PFSK-1 (cell line): ENCODE results near the gene CMPK1. TPM values are rescaled to one million over a fixed set of nuclear protein-coding genes. Genes with fewer than 3 reads are reported as not detected.

Source experiments
- FOXP2 ChIP-seq: optimal IDR thresholded peaks from 2 replicates; pipeline ENCODE3; 2011; ENCODE audit warnings: borderline replicate concordance, control low read depth, inconsistent platforms; ENCODE audit not compliant: insufficient read depth; ENCODE audit errors: extremely low read length, extremely low read depth
- POLR2AphosphoS5 ChIP-seq: IDR thresholded peaks from 2 replicates; pipeline ENCODE4 v1.6.1; 2012; ENCODE audit warnings: low read depth, mild to moderate bottlenecking, control low read depth, low read length, moderate library complexity
- REST ChIP-seq, 2 experiments: IDR thresholded peaks; 2 replicates each; pipeline versions ENCODE4 v1.6.1 to v1.8.0; 2011 to 2012; ENCODE audit warnings: low read depth in 2 of 2, low read length in 2 of 2, control low read depth in 1 of 2, inconsistent platforms in 1 of 2, mild to moderate bottlenecking in 1 of 2, moderate library complexity in 1 of 2; ENCODE audit not compliant: insufficient read depth in 1 of 2
- SIN3A ChIP-seq: IDR thresholded peaks from 2 replicates; pipeline ENCODE4 v1.6.1; 2012; ENCODE audit warnings: mild to moderate bottlenecking, low read length, moderate library complexity, borderline replicate concordance; ENCODE audit not compliant: insufficient read depth
- TAF1 ChIP-seq: IDR thresholded peaks from 2 replicates; pipeline ENCODE4 v1.6.1; 2012; ENCODE audit warnings: low read length, control low read depth, borderline replicate concordance; ENCODE audit not compliant: insufficient read depth
- polyA plus RNA-seq: library from polyadenylated mRNA; unstranded; fragments of >200 nt; gene quantifications from one replicate; pipeline ENCODE4 v1.2.1, GENCODE V29; 2012; ENCODE audit warnings: low read depth, missing spikeins; ENCODE audit not compliant: insufficient read length

Gene CMPK1
- 63.5 TPM for polyA plus RNA-seq

- peak; percentile 3 for TF ChIP-seq FOXP2
- TF ChIP-seq POLR2AphosphoS5: peak; percentile 69
- no peak for TF ChIP-seq REST (IDR thresholded peaks at IDR 0.05; ENCODE audit: insufficient read depth in 1 of 2, low read depth in 2 of 2, low read length in 2 of 2)
- TF ChIP-seq TAF1: peak; percentile 49; the same call in 1 of the 2 replicates
Measured at GRCh38 chr1:47333578-47333921, at the start of gene CMPK1. Gene CMPK1, plus strand, starts transcription at chr1:47333790. Its CDS starts 156 bp downstream, at chr1:47333946.

GRCh38 chr1:47295579-47295978 is 38.0 kb upstream of the CMPK1 start:
- TF ChIP-seq TAF1 (no peak), REST (IDR thresholded peaks at IDR 0.05; ENCODE audit: insufficient read depth in 1 of 2, low read depth in 2 of 2, low read length in 2 of 2) (no peak), FOXP2 (no peak), POLR2AphosphoS5 (no peak), SIN3A (no peak)

GRCh38 chr1:47298025-47298699 is 35.4 kb upstream of the CMPK1 start:
- TF ChIP-seq REST (IDR thresholded peaks at IDR 0.05; ENCODE audit: insufficient read depth in 1 of 2, low read depth in 2 of 2, low read length in 2 of 2) (no peak), POLR2AphosphoS5 (no peak), SIN3A (no peak), FOXP2 (no peak), TAF1 (no peak)

GRCh38 chr1:47302472-47302871 is 31.1 kb upstream of the CMPK1 start:
- TF ChIP-seq TAF1 (no peak), FOXP2 (no peak), POLR2AphosphoS5 (no peak), SIN3A (no peak), REST (IDR thresholded peaks at IDR 0.05; ENCODE audit: insufficient read depth in 1 of 2, low read depth in 2 of 2, low read length in 2 of 2) (no peak)
